H9 (cell line): ENCODE results near the gene PPP1R16B. TPM values are rescaled to one million over a fixed set of nuclear protein-coding genes. Genes with fewer than 3 reads are reported as not detected.

Experiments
- DNase-seq: peaks from one replicate; pipeline ENCODE4 v3.0.0-alpha.2; 2017
- H2AFZ ChIP-seq: one replicate; pipeline ENCODE4 v1.6.1; 2013; ENCODE audit warnings: mild to moderate bottlenecking, low read length, control low read depth, moderate library complexity
- H2AK5ac ChIP-seq: 2 replicates; pipeline ENCODE4 v1.6.1; 2013; ENCODE audit warnings: low read length, control low read depth, mixed read lengths; ENCODE audit not compliant: insufficient read length
- H2BK120ac ChIP-seq: one replicate; pipeline ENCODE4 v1.6.1; 2013; ENCODE audit warnings: low read depth, mild to moderate bottlenecking, low read length, control low read depth, inconsistent platforms; ENCODE audit not compliant: poor library complexity, severe bottlenecking
- H2BK12ac ChIP-seq: 2 replicates; pipeline ENCODE4 v1.6.1; 2013; ENCODE audit warnings: low read length, control low read depth, mixed read lengths, low read depth; ENCODE audit not compliant: insufficient read length
- H2BK15ac ChIP-seq: 2 replicates; pipeline ENCODE4 v1.6.1; 2013; ENCODE audit warnings: low read depth, low read length, control low read depth
- H2BK20ac ChIP-seq: one replicate; pipeline ENCODE4 v1.6.1; 2013; ENCODE audit warnings: low read depth, mild to moderate bottlenecking, low read length, control low read depth, inconsistent platforms; ENCODE audit not compliant: poor library complexity, severe bottlenecking
- H2BK5ac ChIP-seq: 2 replicates; pipeline ENCODE4 v1.6.1; 2013; ENCODE audit warnings: low read length, control low read depth, mixed read lengths; ENCODE audit not compliant: insufficient read length
- H3K14ac ChIP-seq: 2 replicates; pipeline ENCODE4 v1.6.1; 2013; ENCODE audit warnings: low read length, control low read depth; ENCODE audit not compliant: insufficient read depth
- H3K18ac ChIP-seq: 2 replicates; pipeline ENCODE4 v1.6.1; 2013; ENCODE audit warnings: low read depth, mild to moderate bottlenecking, mixed read lengths, low read length, control low read depth; ENCODE audit not compliant: insufficient read length
- H3K23ac ChIP-seq: 2 replicates; pipeline ENCODE4 v1.6.1; 2013; ENCODE audit warnings: low read length, control low read depth, mixed read lengths, low read depth; ENCODE audit not compliant: insufficient read length
- H3K23me2 ChIP-seq: 2 replicates; pipeline ENCODE4 v1.6.1; 2013; ENCODE audit warnings: low read depth, mild to moderate bottlenecking, mixed read lengths, low read length, control low read depth; ENCODE audit not compliant: insufficient read length, poor library complexity, severe bottlenecking
- H3K27ac ChIP-seq: 2 replicates; pipeline ENCODE4 v1.5.1; 2013; ENCODE audit warnings: low read length, control low read depth, mixed read lengths, low read depth; ENCODE audit not compliant: insufficient read length
- H3K27me3 ChIP-seq: 2 replicates; pipeline ENCODE4 v1.6.1; 2013; ENCODE audit warnings: low read length, control low read depth, inconsistent platforms; ENCODE audit not compliant: insufficient read depth
- H3K4ac ChIP-seq: 2 replicates; pipeline ENCODE4 v1.6.1; 2013; ENCODE audit warnings: low read depth, mild to moderate bottlenecking, control low read depth, inconsistent platforms, low read length, moderate library complexity
- H3K4me1 ChIP-seq: 2 replicates; pipeline ENCODE4 v1.6.1; 2013; ENCODE audit warnings: low read length, control low read depth, inconsistent platforms; ENCODE audit not compliant: insufficient read depth
- H3K4me2 ChIP-seq: 2 replicates; pipeline ENCODE4 v1.6.1; 2013; ENCODE audit warnings: low read length, control low read depth, mixed read lengths; ENCODE audit not compliant: insufficient read length, insufficient read depth
- H3K56ac ChIP-seq: 2 replicates; pipeline ENCODE4 v1.6.1; 2013; ENCODE audit warnings: low read depth, mild to moderate bottlenecking, mixed read lengths, low read length, control low read depth; ENCODE audit not compliant: insufficient read length
- H3K79me1 ChIP-seq: 2 replicates; pipeline ENCODE4 v1.6.1; 2013; ENCODE audit warnings: low read depth, mild to moderate bottlenecking, moderate library complexity, low read length, control low read depth, inconsistent platforms; ENCODE audit not compliant: insufficient read depth, poor library complexity, severe bottlenecking
- H3K79me2 ChIP-seq: 2 replicates; pipeline ENCODE4 v1.6.1; 2013; ENCODE audit warnings: low read length, control low read depth, inconsistent platforms; ENCODE audit not compliant: insufficient read depth
- H3K9ac ChIP-seq: 2 replicates; pipeline ENCODE4 v1.6.1; 2013; ENCODE audit warnings: low read length, control low read depth, mixed read lengths; ENCODE audit not compliant: insufficient read length; ENCODE audit errors: extremely low read depth
- H3K9me3 ChIP-seq: one replicate; pipeline ENCODE4 v1.6.1; 2013; ENCODE audit warnings: low read depth, low read length, inconsistent platforms; ENCODE audit not compliant: control insufficient read depth
- H3T11ph ChIP-seq: one replicate; pipeline ENCODE4 v1.6.1; 2013; ENCODE audit warnings: mild to moderate bottlenecking, low read length, control low read depth, inconsistent platforms
- H4K20me1 ChIP-seq: one replicate; pipeline ENCODE4 v1.6.1; 2013; ENCODE audit not compliant: control insufficient read depth, insufficient read length, insufficient read depth
- H4K5ac ChIP-seq: 2 replicates; pipeline ENCODE4 v1.6.1; 2013; ENCODE audit warnings: low read depth, mild to moderate bottlenecking, mixed read lengths, low read length, control low read depth; ENCODE audit not compliant: insufficient read length
- H4K8ac ChIP-seq: replicated peaks from 2 replicates; pipeline ENCODE4 v1.6.1; 2013; ENCODE audit warnings: low read length, control low read depth, mixed read lengths, low read depth; ENCODE audit not compliant: insufficient read length
- H4K91ac ChIP-seq: 2 replicates; pipeline ENCODE4 v1.6.1; 2013; ENCODE audit warnings: low read depth, mild to moderate bottlenecking, moderate library complexity, mixed read lengths, low read length, control low read depth; ENCODE audit not compliant: insufficient read length
- H3K27ac Mint-ChIP-seq, 3 experiments: 2 replicates in 2 of 3; 3 replicates in 1 of 3; pipeline ENCODE4 v1.8.0; 2020 to 2021; ENCODE audit warnings: mixed read lengths in 3 of 3, mild to moderate bottlenecking in 1 of 3, moderate library complexity in 1 of 3
- H3K27me3 Mint-ChIP-seq: 2 replicates; pipeline ENCODE4 v1.8.0; 2021; ENCODE audit warnings: low read depth, mild to moderate bottlenecking, moderate library complexity, mixed read lengths
- H3K36me3 Mint-ChIP-seq, 3 experiments: 2 replicates in 2 of 3; 3 replicates in 1 of 3; pipeline ENCODE4 v1.8.0; 2020 to 2021; ENCODE audit warnings: low read depth in 3 of 3, mixed read lengths in 3 of 3; ENCODE audit not compliant: insufficient read depth in 1 of 3
- H3K4me1 Mint-ChIP-seq, 2 experiments: 2 replicates each; pipeline ENCODE4 v1.8.0; 2020; ENCODE audit warnings: mixed read lengths in 2 of 2
- H3K4me3 Mint-ChIP-seq, 2 experiments: 2 replicates in 1 of 2; 3 replicates in 1 of 2; pipeline ENCODE4 v1.8.0; 2020 to 2021; ENCODE audit warnings: mild to moderate bottlenecking in 2 of 2, mixed read lengths in 2 of 2, moderate library complexity in 1 of 2
- H3K9me3 Mint-ChIP-seq, 2 experiments: 2 replicates in 1 of 2; 3 replicates in 1 of 2; pipeline ENCODE4 v1.8.0; 2020; ENCODE audit warnings: mild to moderate bottlenecking in 2 of 2, mixed read lengths in 2 of 2, moderate library complexity in 1 of 2
- WGBS: extraction: QIAGEN DNeasy Blood & Tissue Kit; methylation state at CpG from one replicate; pipeline ENCODE4 v1.1.7; 2013; ENCODE audit warnings: missing lambda C conversion rate, low lambda C conversion rate, mixed read lengths; ENCODE audit not compliant: insufficient read length; ENCODE audit errors: extremely low coverage; 5-methylcytosine and 5-hydroxymethylcytosine counted together
- total RNA-seq: library from RNA; stranded (reverse); gene quantifications from 2 replicates; pipeline ENCODE4 v1.2.1, GENCODE V29; 2021
- TF ChIP-seq, protein P1 (sequence below): fragments of 200-600 bp; sonication (generic); conservative IDR thresholded peaks from 3 replicates; pipeline ENCODE4 v1.8.0; 2021; ENCODE audit warnings: antibody characterized with exemption, mild to moderate bottlenecking

PPP1R16B gene
- total RNA-seq, 1 experiment from 2014 or later: 8.2 TPM

DNA sequence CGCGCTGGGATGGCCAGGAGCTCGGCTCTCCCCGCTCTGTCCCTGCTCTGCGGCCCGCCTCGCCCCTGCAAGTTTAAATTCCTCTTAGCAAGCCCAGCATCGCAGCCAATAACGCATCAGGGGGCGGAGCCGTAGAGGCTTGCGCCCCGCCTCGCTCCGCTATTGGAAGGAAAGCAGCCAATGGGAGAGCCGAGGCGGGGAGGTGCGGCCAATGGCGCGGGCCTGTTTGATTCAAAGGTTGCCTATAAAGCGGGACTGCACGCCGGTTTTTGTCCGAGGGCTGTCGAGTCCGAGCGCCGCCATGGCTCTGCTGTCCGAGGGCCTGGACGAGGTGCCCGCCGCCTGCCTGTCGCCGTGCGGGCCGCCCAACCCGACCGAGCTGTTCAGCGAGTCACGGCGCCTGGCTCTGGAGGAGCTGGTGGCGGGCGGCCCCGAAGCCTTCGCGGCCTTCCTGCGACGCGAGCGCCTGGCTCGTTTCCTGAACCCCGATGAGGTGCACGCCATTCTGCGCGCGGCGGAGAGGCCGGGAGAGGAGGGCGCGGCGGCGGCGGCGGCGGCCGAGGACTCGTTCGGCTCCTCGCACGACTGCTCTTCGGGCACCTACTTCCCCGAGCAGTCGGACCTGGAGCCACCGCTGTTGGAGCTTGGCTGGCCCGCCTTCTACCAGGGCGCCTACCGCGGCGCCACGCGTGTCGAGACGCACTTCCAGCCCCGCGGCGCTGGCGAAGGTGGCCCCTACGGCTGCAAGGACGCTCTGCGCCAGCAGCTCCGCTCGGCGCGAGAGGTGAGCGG is 120.8 kb downstream of the PPP1R16B start, which contains the start of gene FAM83D:
FAM83D (plus strand) TSS at position 276 of the 792 bp plus-strand sequence; CDS start at position 302, 26 bp downstream.
- Mint-ChIP-seq H3K9me3 (peaks cover 0 to 2% of the 10 kb centered on the region in 2 experiments; a peak in 1 of 5 replicates), H3K36me3 (peaks cover 15 to 18% (median 17%) of the 10 kb centered on the region in 3 experiments; a peak in 6 of 7 replicates), H3K4me3 (peak within 1 kb of the TSS; percentile 84 to 94), H3K27ac (peak within 1 kb of the TSS in 1 of 3 experiments; percentile 83; a peak in 2 of 7 replicates), H3K27me3 (no peaks in the 10 kb centered on the region; the same call in none of the 2 replicates), H3K4me1 (peaks cover 28 to 29% of the 10 kb centered on the region in 2 experiments)
- Histone ChIP-seq H3K14ac (peak within 1 kb of the TSS; percentile 95), H4K91ac (peak within 1 kb of the TSS; percentile 96), H2AFZ (no peak within 1 kb of the TSS), H3K9me3 (no peaks in the 10 kb centered on the region), H3K23me2 (peaks cover 4% of the 10 kb centered on the region), H3K27me3 (no peaks in the 10 kb centered on the region), H2BK20ac (no peak within 1 kb of the TSS), H3K27ac (no peak within 1 kb of the TSS), H2BK15ac (no peak within 1 kb of the TSS), H3K18ac (peak within 1 kb of the TSS; percentile 95), H3K79me1 (peaks cover 2% of the 10 kb centered on the region), H3K9ac (peak within 1 kb of the TSS; percentile 83), H2BK120ac (no peak within 1 kb of the TSS), H3T11ph (no peak within 1 kb of the TSS), H2AK5ac (no peak within 1 kb of the TSS), H3K4me2 (peak within 1 kb of the TSS; percentile 69), H3K56ac (no peak within 1 kb of the TSS), H3K79me2 (peaks cover 35% of the 10 kb centered on the region), H4K8ac (no peak within 1 kb of the TSS), H3K23ac (no peak within 1 kb of the TSS), H3K4ac (peak within 1 kb of the TSS; percentile 74), H2BK12ac (no peak within 1 kb of the TSS), H3K4me1 (peaks cover 2% of the 10 kb centered on the region; the same call in 1 of the 2 replicates), H2BK5ac (no peak within 1 kb of the TSS), H4K5ac (no peak within 1 kb of the TSS), H4K20me1 (no peaks in the 10 kb centered on the region)
- TF ChIP-seq, protein P1, sequence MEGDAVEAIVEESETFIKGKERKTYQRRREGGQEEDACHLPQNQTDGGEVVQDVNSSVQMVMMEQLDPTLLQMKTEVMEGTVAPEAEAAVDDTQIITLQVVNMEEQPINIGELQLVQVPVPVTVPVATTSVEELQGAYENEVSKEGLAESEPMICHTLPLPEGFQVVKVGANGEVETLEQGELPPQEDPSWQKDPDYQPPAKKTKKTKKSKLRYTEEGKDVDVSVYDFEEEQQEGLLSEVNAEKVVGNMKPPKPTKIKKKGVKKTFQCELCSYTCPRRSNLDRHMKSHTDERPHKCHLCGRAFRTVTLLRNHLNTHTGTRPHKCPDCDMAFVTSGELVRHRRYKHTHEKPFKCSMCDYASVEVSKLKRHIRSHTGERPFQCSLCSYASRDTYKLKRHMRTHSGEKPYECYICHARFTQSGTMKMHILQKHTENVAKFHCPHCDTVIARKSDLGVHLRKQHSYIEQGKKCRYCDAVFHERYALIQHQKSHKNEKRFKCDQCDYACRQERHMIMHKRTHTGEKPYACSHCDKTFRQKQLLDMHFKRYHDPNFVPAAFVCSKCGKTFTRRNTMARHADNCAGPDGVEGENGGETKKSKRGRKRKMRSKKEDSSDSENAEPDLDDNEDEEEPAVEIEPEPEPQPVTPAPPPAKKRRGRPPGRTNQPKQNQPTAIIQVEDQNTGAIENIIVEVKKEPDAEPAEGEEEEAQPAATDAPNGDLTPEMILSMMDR: peak; percentile 21; the same call in 1 of the 3 replicates
- DNase-seq: peak; percentile 99
- no CpG with 5 or more reads among the region's 95 CpGs for WGBS
